Panc1 (cell line): ENCODE measurements around the gene USP15. TPM values are rescaled to one million over a fixed set of nuclear protein-coding genes. Genes with fewer than 3 reads are reported as not detected.
"Not testable (repeated sequence)": the region's sequence is repeated elsewhere in the genome, so short reads cannot be mapped to it uniquely, and the experiment has no call there.

ENCODE experiments used
- ATAC-seq: fragments of 200-7000 bp; cut with Tn5 transposase; 2 replicates; pipeline ENCODE4 v1.9.1; 2020; ENCODE audit warnings: mild to moderate bottlenecking, moderate library complexity
- BruUV-seq: library from RNA; stranded (reverse); fragments of 400-500 nt; replicated peaks from 2 replicates; lab custom pipeline; 2021; lab: Mats Ljungman, UMichigan
- CTCF ChIA-PET: fragments of 300-600 bp; sonication (Branson Sonifier 250); formaldehyde crosslinking; loops from one replicate; lab custom pipeline; 2022; ENCODE audit warnings: antibody characterized with exemption; lab: Charles Lee
- POLR2A ChIA-PET: fragments of 300-600 bp; sonication (Branson Sonifier 250); formaldehyde crosslinking; loops from one replicate; lab custom pipeline; 2022; ENCODE audit warnings: antibody characterized with exemption; lab: Charles Lee
- DNase-seq: peaks from one replicate; pipeline ENCODE4 v3.0.0-alpha.2; 2010; ENCODE audit warnings: low read depth, low spot score
- H3K27ac ChIP-seq: 2 replicates; pipeline ENCODE4 v1.5.1; 2011; ENCODE audit warnings: mild to moderate bottlenecking, low read length, inconsistent platforms
- H3K27me3 ChIP-seq: fragments of 200-500 bp; sonication (Bioruptor generic); 2 replicates; pipeline ENCODE4 v1.6.0; 2014; ENCODE audit warnings: low read length, inconsistent platforms; ENCODE audit not compliant: control insufficient read depth, insufficient read depth
- H3K36me3 ChIP-seq: fragments of 200-500 bp; sonication (Bioruptor generic); 2 replicates; pipeline ENCODE4 v1.5.1; 2014; ENCODE audit warnings: inconsistent platforms, mild to moderate bottlenecking, low read length, moderate library complexity; ENCODE audit not compliant: control insufficient read depth, insufficient read depth
- H3K4me1 ChIP-seq: 2 replicates; pipeline ENCODE4 v1.5.1; 2011; ENCODE audit warnings: inconsistent platforms, mild to moderate bottlenecking, low read length, moderate library complexity; ENCODE audit not compliant: control insufficient read depth, insufficient read depth
- H3K4me3 ChIP-seq, 2 experiments: 2 replicates each; pipeline ENCODE4 v1.5.1; 2011 to 2012; ENCODE audit warnings: low read depth in 2 of 2, low read length in 2 of 2, mild to moderate bottlenecking in 2 of 2, inconsistent platforms in 1 of 2, moderate library complexity in 1 of 2
- H3K9me3 ChIP-seq: fragments of 200-500 bp; sonication (Bioruptor generic); 2 replicates; pipeline ENCODE4 v1.5.1; 2014; ENCODE audit warnings: low read depth, mild to moderate bottlenecking, inconsistent platforms, low read length, moderate library complexity; ENCODE audit not compliant: control insufficient read depth, insufficient read depth
- POLR2AphosphoS5 ChIP-seq: IDR thresholded peaks from 2 replicates; pipeline ENCODE4 v1.6.1; 2012; ENCODE audit warnings: mild to moderate bottlenecking, low read depth, low read length, moderate library complexity
- REST ChIP-seq, 2 experiments: IDR thresholded peaks; 2 replicates each; pipeline ENCODE4 v1.6.1; 2011 to 2012; ENCODE audit warnings: low read depth in 2 of 2, control low read depth in 1 of 2, low read length in 1 of 2, mild to moderate bottlenecking in 1 of 2, moderate library complexity in 1 of 2; ENCODE audit not compliant: insufficient read depth in 1 of 2
- SIN3A ChIP-seq: IDR thresholded peaks from 2 replicates; pipeline ENCODE4 v1.6.1; 2012; ENCODE audit warnings: low read depth, mild to moderate bottlenecking, low read length, moderate library complexity, borderline replicate concordance; ENCODE audit not compliant: insufficient read depth
- TCF7L2 ChIP-seq: IDR thresholded peaks from 2 replicates; pipeline ENCODE4 v1.6.1; 2011; ENCODE audit warnings: mild to moderate bottlenecking, low read depth, low read length, inconsistent platforms
- in situ Hi-C: cut with HindIII; loops from 2 replicates; pipeline ENCODE4 v1.10.0; 2016; ENCODE audit warnings: low sequenced_read_pairs, low pct_unique_long_range_greater_than_20kb
- intact Hi-C: fragments of 100-400 bp; cut with micrococcal nuclease; formaldehyde crosslinking; loops from one replicate; pipeline ENCODE4 v1.10.0; 2022; ENCODE audit not compliant: unreplicated experiment
- total RNA-seq: library from RNA; stranded (reverse); gene quantifications from one replicate; pipeline ENCODE4 v1.2.1, GENCODE V29; 2021; ENCODE audit not compliant: unreplicated experiment
- TF ChIP-seq, protein P1 (sequence below): fragments of 450-650 bp; IDR thresholded peaks from 2 replicates; pipeline ENCODE4 v1.5.1; 2017; ENCODE audit warnings: mild to moderate bottlenecking

USP15 gene
- total RNA-seq, 1 experiment from 2014 or later = 35.4 TPM

DNA sequence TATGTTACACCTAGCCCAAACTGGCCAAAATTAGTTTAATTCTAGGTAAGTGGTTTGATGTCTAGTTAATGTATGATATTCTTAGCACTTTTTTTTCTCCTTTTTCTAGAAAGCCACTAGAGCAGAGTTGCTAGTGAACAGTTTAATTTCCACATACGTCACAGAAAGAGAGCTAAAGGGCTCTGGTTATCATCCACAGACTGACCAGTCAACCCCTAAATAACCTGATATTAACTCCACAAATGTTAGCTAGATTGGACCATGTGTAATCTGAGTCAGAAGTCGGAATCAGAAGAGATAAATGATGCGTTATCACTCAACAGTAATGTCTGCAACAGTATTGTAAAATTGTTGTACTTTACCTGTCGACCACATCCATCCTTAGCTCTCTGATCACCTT, 74.9 kb downstream of the USP15 start:
- H3K9me3 ChIP-seq = no peaks in the 10 kb centered on the region; the same call in 1 of the 2 replicates
- no peak for TF ChIP-seq POLR2AphosphoS5
- no peak for TF ChIP-seq SIN3A
- TF ChIP-seq, protein P1, sequence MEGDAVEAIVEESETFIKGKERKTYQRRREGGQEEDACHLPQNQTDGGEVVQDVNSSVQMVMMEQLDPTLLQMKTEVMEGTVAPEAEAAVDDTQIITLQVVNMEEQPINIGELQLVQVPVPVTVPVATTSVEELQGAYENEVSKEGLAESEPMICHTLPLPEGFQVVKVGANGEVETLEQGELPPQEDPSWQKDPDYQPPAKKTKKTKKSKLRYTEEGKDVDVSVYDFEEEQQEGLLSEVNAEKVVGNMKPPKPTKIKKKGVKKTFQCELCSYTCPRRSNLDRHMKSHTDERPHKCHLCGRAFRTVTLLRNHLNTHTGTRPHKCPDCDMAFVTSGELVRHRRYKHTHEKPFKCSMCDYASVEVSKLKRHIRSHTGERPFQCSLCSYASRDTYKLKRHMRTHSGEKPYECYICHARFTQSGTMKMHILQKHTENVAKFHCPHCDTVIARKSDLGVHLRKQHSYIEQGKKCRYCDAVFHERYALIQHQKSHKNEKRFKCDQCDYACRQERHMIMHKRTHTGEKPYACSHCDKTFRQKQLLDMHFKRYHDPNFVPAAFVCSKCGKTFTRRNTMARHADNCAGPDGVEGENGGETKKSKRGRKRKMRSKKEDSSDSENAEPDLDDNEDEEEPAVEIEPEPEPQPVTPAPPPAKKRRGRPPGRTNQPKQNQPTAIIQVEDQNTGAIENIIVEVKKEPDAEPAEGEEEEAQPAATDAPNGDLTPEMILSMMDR = no peak
- TF ChIP-seq REST (IDR thresholded peaks at IDR 0.05; ENCODE audit: insufficient read depth in 1 of 2, low read depth in 2 of 2, low read length in 1 of 2) = no peak
- no peak for TF ChIP-seq TCF7L2
- H3K27me3 ChIP-seq = no peaks in the 10 kb centered on the region
- H3K4me1 ChIP-seq = no peaks in the 10 kb centered on the region
- ATAC-seq (no peak), DNase-seq (no peak)
- intact Hi-C loops (no loop called here), in situ Hi-C loops (no loop called here)
- ChIA-PET CTCF (no interaction called here), POLR2A (no interaction called here)
- no peak overlapping the region for H3K27ac ChIP-seq
- H3K36me3 ChIP-seq = no peaks in the 10 kb centered on the region
- no peak overlapping the region for H3K4me3 ChIP-seq
- BruUV-seq = no TSS peak

DNA sequence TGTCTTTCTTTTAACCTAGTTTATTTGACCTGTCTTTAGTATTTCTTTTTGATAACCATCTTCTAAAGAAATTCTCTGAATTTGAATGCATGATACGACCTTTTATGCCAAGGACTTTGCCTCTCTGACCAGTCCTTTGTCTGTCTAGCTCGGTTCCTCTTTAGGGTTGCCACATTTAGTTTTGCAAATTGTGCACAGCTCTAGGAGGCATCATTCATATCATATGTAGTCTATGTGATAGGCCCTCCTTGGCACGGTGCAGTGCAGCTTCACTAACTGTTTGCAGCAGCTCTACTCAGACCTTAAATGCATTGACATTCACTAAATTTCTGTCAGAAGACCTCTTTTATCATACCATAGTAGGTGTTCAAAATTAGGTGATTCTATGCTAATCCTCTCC, 75.6 kb downstream of the USP15 start:
- H3K27ac ChIP-seq = no peak overlapping the region
- ATAC-seq (no peak), DNase-seq (no peak)
- H3K4me3 ChIP-seq = no peak overlapping the region
- no peaks in the 10 kb centered on the region; the same call in 1 of the 2 replicates for H3K9me3 ChIP-seq
- no peaks in the 10 kb centered on the region for H3K27me3 ChIP-seq
- no TSS peak for BruUV-seq
- H3K36me3 ChIP-seq = no peaks in the 10 kb centered on the region
- ChIA-PET POLR2A (no interaction called here), CTCF (no interaction called here)
- no peak for TF ChIP-seq SIN3A
- no peak for TF ChIP-seq TCF7L2
- no peak for TF ChIP-seq POLR2AphosphoS5
- TF ChIP-seq, protein P1 = no peak
- no peak for TF ChIP-seq REST (IDR thresholded peaks at IDR 0.05; ENCODE audit: insufficient read depth in 1 of 2, low read depth in 2 of 2, low read length in 1 of 2)
- in situ Hi-C loops = no loop called here
- H3K4me1 ChIP-seq = no peaks in the 10 kb centered on the region
- intact Hi-C loops = no loop called here

DNA sequence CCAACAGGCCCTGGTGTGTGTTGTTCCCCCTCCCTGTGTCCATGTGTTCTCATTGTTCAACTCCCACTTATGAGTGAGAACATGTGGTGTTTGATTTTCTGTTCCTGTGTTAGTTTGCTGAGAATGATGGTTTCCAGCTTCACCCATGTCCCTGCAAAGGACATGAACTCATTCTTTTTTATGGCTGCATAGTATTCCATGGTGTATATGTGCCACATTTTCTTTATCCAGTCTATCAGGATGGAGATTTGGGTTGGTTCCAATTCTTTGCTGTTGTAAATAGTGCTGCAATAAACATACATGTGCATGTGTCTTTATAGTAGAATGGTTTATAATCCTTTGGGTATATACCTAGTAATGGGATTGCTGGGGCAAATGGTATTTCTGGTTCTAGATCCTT, 77.4 kb downstream of the USP15 start:
- ATAC-seq, H3K4me1 ChIP-seq, DNase-seq, CTCF ChIA-PET, H3K27ac ChIP-seq, in situ Hi-C loops, intact Hi-C loops, H3K27me3 ChIP-seq, H3K9me3 ChIP-seq, H3K4me3 ChIP-seq, BruUV-seq, POLR2A ChIA-PET, H3K36me3 ChIP-seq: not testable (repeated sequence)
